ENCODE results near the gene TREH. TPM values are rescaled to one million over a fixed set of nuclear protein-coding genes. Genes with fewer than 3 reads are reported as not detected.
A peak's percentile ranks its signal among the peaks of the same experiment; 100 is the strongest.

The TREH gene
- total RNA-seq, 4 donors from 2014 or later: not detected

GRCh38 chr11:118705791-118706545, 26.5 kb upstream of the TREH start:
- H3K9me3 ChIP-seq: no peaks in the 10 kb centered on the region
- H3K27me3 ChIP-seq: no peaks in the 10 kb centered on the region
- 35 to 36% methylated on average over 12 of the region's 12 CpGs for WGBS, 2 donors
- DNase-seq (ENCODE audit: low spot score in 2 of 2): no peak
- no peak overlapping the region for H3K4me3 ChIP-seq
- peaks cover 0 to 13% (median 3%) of the 10 kb centered on the region in 4 donors for H3K4me1 ChIP-seq
- TF ChIP-seq EP300 (IDR thresholded peaks at IDR 0.05) (no peak), POLR2A (IDR thresholded peaks at IDR 0.05) (no peak)
- TF ChIP-seq, protein P1, sequence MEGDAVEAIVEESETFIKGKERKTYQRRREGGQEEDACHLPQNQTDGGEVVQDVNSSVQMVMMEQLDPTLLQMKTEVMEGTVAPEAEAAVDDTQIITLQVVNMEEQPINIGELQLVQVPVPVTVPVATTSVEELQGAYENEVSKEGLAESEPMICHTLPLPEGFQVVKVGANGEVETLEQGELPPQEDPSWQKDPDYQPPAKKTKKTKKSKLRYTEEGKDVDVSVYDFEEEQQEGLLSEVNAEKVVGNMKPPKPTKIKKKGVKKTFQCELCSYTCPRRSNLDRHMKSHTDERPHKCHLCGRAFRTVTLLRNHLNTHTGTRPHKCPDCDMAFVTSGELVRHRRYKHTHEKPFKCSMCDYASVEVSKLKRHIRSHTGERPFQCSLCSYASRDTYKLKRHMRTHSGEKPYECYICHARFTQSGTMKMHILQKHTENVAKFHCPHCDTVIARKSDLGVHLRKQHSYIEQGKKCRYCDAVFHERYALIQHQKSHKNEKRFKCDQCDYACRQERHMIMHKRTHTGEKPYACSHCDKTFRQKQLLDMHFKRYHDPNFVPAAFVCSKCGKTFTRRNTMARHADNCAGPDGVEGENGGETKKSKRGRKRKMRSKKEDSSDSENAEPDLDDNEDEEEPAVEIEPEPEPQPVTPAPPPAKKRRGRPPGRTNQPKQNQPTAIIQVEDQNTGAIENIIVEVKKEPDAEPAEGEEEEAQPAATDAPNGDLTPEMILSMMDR (IDR thresholded peaks at IDR 0.05): no peak
- H3K27ac ChIP-seq: peak overlapping the region; percentile 2 to 81 (median 62)
- H3K36me3 ChIP-seq: no peaks in the 10 kb centered on the region

- TF ChIP-seq POLR2A (IDR thresholded peaks at IDR 0.05) (no peak), EP300 (IDR thresholded peaks at IDR 0.05) (peak in 1 of 2 donors; percentile 58)
- peak overlapping the region; percentile 2 to 81 (median 62) for H3K27ac ChIP-seq
- peaks cover 0 to 13% (median 3%) of the 10 kb centered on the region in 4 donors for H3K4me1 ChIP-seq
- no peaks in the 10 kb centered on the region for H3K27me3 ChIP-seq
- H3K4me3 ChIP-seq: no peak overlapping the region
- DNase-seq (ENCODE audit: low spot score in 2 of 2): no peak
- H3K36me3 ChIP-seq: no peaks in the 10 kb centered on the region
- 34 to 36% methylated on average over 15 of the region's 15 CpGs for WGBS, 2 donors
- H3K9me3 ChIP-seq: peaks cover 0 to 6% (median 0%) of the 10 kb centered on the region in 4 donors
Measured at GRCh38 chr11:118705111-118705741, 25.8 kb upstream of the TREH start.

- TF ChIP-seq POLR2A (IDR thresholded peaks at IDR 0.05) (no peak), EP300 (IDR thresholded peaks at IDR 0.05) (no peak)
- TF ChIP-seq, protein P1 (IDR thresholded peaks at IDR 0.05): no peak
- 87 to 88% methylated on average over 5 of the region's 5 CpGs for WGBS, 2 donors
Measured at GRCh38 chr11:118703563-118704106, 24.2 kb upstream of the TREH start.

DNA sequence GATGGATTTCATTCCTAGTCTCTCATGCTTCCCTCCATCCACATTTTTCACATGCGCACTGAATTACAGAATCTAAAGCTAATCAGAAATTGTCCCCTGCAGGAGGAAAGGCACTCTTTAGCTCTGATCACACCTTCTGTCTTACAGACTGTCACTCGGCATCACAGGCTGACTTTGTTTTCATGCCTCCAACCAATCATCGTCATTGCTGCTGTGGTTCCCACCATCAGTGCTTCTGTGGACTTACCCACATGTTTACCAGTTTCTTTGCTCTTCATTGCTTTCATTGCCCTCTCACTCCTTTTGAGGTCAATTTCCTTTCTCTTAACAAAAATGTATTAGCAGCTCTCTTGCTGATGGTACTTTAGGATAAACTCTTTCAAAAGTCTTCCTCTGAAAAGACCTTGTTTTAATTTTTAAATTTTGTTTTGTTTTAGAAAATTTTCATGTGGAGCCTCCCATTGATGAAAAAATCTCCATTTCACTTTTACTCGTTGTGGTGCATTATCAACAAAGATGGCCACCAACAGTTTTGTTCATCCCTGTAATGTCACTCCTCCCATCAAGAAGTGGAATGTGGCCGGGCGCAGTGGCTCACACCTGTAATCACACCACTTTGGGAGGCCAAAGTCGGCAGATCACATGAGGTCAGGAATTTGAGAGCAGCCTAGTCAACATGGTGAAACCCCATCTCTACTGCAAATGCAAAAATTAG, 20.2 kb upstream of the TREH start:
- 83 to 86% methylated on average over 7 of the region's 7 CpGs for WGBS, 2 donors
- DNase-seq (ENCODE audit: low spot score in 2 of 2): no peak
- H3K4me3 ChIP-seq: no peak overlapping the region
- no peak overlapping the region for H3K27ac ChIP-seq
- H3K9me3 ChIP-seq: peaks cover 0 to 10% (median 0%) of the 10 kb centered on the region in 4 donors
- H3K27me3 ChIP-seq: no peaks in the 10 kb centered on the region
- TF ChIP-seq EP300 (IDR thresholded peaks at IDR 0.05): no peak
- no peak for TF ChIP-seq POLR2A (IDR thresholded peaks at IDR 0.05)
- TF ChIP-seq, protein P1 (IDR thresholded peaks at IDR 0.05): no peak
- peaks cover 0 to 2% (median 0%) of the 10 kb centered on the region in 4 donors for H3K4me1 ChIP-seq
- H3K36me3 ChIP-seq: no peaks in the 10 kb centered on the region

More at GRCh38 chr11:118703563-118704106, 24.2 kb upstream of the TREH start:
- no peak overlapping the region for H3K4me3 ChIP-seq
- no peaks in the 10 kb centered on the region for H3K27me3 ChIP-seq
- H3K9me3 ChIP-seq: peaks cover 0 to 10% (median 0%) of the 10 kb centered on the region in 4 donors
- H3K27ac ChIP-seq: peak overlapping the region in 2 of 4 donors; percentile 0 to 1
- DNase-seq (ENCODE audit: low spot score in 2 of 2): peak in 1 of 2 donors; percentile 49
- peaks cover 0 to 13% (median 3%) of the 10 kb centered on the region in 4 donors for H3K4me1 ChIP-seq
- H3K36me3 ChIP-seq: no peaks in the 10 kb centered on the region

GRCh38 chr11:118697346-118697745, 17.9 kb upstream of the TREH start:
- no peak for TF ChIP-seq POLR2A (IDR thresholded peaks at IDR 0.05)
- TF ChIP-seq, protein P1 (IDR thresholded peaks at IDR 0.05): no peak
- no peak for TF ChIP-seq EP300 (IDR thresholded peaks at IDR 0.05)
- Histone ChIP-seq H3K4me3 (no peak overlapping the region), H3K4me1 (peaks cover 0 to 6% (median 2%) of the 10 kb centered on the region in 4 donors), H3K27me3 (no peaks in the 10 kb centered on the region), H3K27ac (no peak overlapping the region), H3K36me3 (no peaks in the 10 kb centered on the region), H3K9me3 (peaks cover 0 to 10% (median 0%) of the 10 kb centered on the region in 4 donors)
- no peak for DNase-seq (ENCODE audit: low spot score in 2 of 2)
- 53 to 67% methylated on average over 6 to 8 of the region's 8 CpGs for WGBS, 2 donors
